MV-4-11 (cell line): ENCODE data around the gene CYYR1.

Source experiments
- DNase-seq: peaks from one replicate; lab custom pipeline; 2025; lab: John Stamatoyannopoulos, UW

The CYYR1 gene

GRCh38 chr21:26572702-26573381 lies at the start of gene CYYR1:
Gene CYYR1 (minus strand): TSS chr21:26573286. CDS start chr21:26572940, 346 bp downstream.
- no peak for DNase-seq

- DNase-seq = no peak
These were observed 44.1 kb upstream of the CYYR1 start for GRCh38 chr21:26617176-26617575.

GRCh38 chr21:26614251-26614650 lies 41.2 kb upstream of the CYYR1 start:
- DNase-seq = no peak

GRCh38 chr21:26599261-26599660 lies 26.2 kb upstream of the CYYR1 start:
- DNase-seq = no peak

GRCh38 chr21:26597981-26598380 lies 24.9 kb upstream of the CYYR1 start:
- no peak for DNase-seq

- DNase-seq = no peak
These were observed 23.9 kb upstream of the CYYR1 start for GRCh38 chr21:26597031-26597430.

GRCh38 chr21:26595971-26596370 lies 22.9 kb upstream of the CYYR1 start:
- no peak for DNase-seq

- DNase-seq = no peak
These were observed 20.7 kb upstream of the CYYR1 start for GRCh38 chr21:26593800-26594199.

- DNase-seq = no peak
These were observed 18.5 kb upstream of the CYYR1 start for GRCh38 chr21:26591543-26591942.

GRCh38 chr21:26588446-26588845 lies 15.4 kb upstream of the CYYR1 start:
- no peak for DNase-seq

- no peak for DNase-seq
These were observed 14.7 kb upstream of the CYYR1 start for GRCh38 chr21:26587736-26588201.

- DNase-seq = no peak
These were observed 10.7 kb upstream of the CYYR1 start for GRCh38 chr21:26583769-26584168.

- DNase-seq = no peak
These were observed 8.7 kb upstream of the CYYR1 start for GRCh38 chr21:26581818-26582217.

- DNase-seq = no peak
These were observed 897 bp downstream of the CYYR1 start for GRCh38 chr21:26572076-26572701.

- DNase-seq = no peak
These were observed 2.9 kb downstream of the CYYR1 start for GRCh38 chr21:26570203-26570602.

- no peak for DNase-seq
These were observed 7.5 kb downstream of the CYYR1 start for GRCh38 chr21:26565546-26565945.

- peak; percentile 17 for DNase-seq
These were observed 8.0 kb downstream of the CYYR1 start for GRCh38 chr21:26565111-26565510.

GRCh38 chr21:26563856-26564503 lies 9.1 kb downstream of the CYYR1 start:
- DNase-seq = no peak

- DNase-seq = no peak
These were observed 12.5 kb downstream of the CYYR1 start for GRCh38 chr21:26560612-26561011.

GRCh38 chr21:26559099-26559498 lies 14.0 kb downstream of the CYYR1 start:
- DNase-seq = no peak

- DNase-seq = no peak
These were observed 16.0 kb downstream of the CYYR1 start for GRCh38 chr21:26557106-26557505.

- DNase-seq = no peak
These were observed 17.4 kb downstream of the CYYR1 start for GRCh38 chr21:26555540-26556146.

- DNase-seq = no peak
These were observed 18.7 kb downstream of the CYYR1 start for GRCh38 chr21:26554365-26554764.
